ENCODE data around the gene NIPAL4.
A peak's percentile ranks its signal among the peaks of the same experiment; 100 is the strongest.
"Not testable (repeated sequence)": the region's sequence is repeated elsewhere in the genome, so short reads cannot be mapped to it uniquely, and the experiment has no call there.

NIPAL4 gene

DNA sequence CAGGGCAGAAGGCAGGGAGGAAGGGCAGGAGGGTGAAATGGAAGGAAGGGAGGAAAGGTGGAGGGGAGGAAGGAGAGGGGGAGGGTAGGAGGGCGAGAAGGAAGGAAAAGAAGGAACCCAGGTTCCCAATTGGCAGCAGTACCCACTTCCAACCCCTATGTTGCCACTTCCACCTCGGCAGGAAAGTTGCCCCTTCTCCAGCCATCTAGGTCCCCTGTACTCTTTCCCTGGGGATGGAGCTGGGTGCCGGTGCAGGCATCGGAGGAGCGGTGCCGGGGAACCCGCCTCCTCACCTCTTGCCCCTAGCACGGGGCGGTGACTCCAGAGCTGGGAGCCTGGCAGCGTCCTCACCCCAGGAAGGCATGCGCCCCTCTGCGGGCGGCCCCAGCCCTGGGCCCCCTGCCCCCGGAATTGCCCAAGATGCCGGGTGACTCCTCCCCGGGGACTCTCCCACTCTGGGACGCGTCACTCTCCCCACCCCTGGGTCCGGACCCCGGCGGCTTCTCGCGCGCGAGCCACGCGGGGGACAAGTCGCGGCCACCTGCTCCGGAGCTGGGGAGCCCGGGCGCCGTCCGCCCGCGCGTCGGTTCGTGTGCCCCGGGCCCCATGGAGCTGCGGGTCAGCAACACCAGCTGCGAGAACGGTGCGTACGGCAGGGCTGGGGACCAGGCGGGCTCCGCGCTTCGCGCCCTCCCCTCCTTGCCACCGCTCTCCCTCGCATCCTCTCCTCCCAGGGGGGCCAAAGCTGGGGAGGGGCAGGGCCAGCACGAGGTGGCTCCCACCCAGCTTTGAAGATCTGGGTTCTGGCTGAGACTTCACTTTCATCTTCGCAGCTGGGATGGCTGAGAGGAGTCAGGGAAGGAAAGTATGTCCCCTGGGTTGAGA is at the start of gene NIPAL4:
NIPAL4 (plus strand) TSS at position 499 of the 885 bp plus-strand sequence; CDS start at position 607, 108 bp downstream.
- no peak for DNase-seq

DNA sequence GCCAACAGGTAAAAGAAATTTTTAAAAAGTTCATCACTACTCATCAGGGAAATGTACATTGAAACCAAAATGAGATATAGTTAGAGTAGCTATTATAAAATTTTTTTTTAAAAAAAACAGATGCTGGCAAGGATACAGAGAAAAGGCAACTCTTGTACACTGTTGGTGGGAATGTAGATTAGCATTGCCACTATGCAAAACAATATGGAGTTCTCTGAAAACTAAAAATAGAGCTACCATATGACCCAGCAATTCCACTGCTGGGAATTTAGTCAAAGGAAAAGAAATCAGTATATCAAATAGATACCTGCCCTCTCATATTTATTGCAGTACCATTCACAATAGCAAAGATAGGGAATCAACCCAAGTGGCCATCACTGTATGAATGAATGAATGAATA is 44.2 kb upstream of the NIPAL4 start:
- no peak for DNase-seq

DNA sequence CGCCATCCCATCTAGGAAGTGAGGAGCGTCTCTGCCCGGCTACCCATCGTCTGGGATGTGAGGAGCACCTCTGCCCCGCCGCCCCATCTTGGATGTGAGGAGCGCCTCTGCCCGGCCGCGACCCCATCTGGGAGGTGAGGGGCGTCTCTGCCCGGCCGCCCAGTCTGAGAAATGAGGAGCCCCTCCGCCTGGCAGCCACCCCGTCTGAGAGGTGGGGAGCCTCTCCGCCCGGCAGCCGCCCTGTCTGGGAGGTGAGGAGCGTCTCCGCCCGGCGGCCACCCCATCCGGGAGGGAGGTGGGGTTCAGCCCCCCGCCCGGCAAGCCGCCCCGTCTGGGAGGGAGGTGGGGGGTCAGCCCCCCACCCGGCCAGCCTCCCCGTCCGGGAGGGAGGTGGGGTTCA is 40.5 kb upstream of the NIPAL4 start:
- DNase-seq = not testable (repeated sequence)

DNA sequence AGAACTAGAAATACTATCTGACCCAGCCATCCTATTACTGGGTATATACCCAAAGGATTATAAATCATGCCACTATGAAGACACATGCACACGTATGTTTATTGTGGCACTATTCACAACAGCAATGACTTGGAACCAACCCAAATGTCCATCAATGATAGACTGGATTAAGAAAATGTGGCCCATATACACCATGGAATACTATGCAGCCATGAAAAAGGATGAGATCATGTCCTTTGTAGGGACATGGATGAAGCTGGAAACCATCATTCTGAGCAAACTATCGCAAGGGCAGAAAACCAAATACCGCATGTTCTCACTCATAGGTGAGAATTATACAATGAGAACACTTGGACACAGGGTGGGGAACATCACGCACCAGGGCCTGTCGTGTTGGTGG is 30.1 kb upstream of the NIPAL4 start:
- DNase-seq = not testable (repeated sequence)

DNA sequence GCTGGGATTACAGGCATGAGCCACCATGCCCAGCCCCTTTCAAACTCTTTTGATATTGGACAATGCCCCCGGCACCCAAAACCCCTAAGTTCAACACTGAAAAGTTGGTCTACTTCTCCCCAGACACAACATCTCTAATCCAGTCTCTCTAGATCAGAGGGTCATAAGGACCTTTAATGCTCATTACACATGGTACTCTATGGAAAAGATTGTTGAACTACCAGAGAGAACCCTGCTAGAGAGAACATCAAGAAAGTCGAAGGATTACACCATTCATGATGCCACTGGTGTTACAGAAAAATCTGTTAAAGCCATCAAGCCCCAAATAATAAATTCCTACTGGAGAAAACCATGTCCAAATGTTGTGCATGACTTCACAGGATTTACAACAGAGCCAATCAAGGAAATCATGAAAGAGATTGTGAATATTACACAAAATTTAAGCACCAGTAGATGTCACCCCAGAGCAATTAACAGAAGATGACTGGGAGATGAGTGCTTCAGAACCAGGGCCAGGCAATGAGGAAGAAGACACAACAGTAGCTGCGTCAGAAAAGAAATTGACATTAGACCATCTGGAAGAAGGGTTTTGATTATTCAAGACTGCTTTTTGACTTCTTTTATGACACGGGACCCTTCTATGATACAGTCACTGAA is 28.3 kb upstream of the NIPAL4 start:
- DNase-seq = peak; percentile 45

DNA sequence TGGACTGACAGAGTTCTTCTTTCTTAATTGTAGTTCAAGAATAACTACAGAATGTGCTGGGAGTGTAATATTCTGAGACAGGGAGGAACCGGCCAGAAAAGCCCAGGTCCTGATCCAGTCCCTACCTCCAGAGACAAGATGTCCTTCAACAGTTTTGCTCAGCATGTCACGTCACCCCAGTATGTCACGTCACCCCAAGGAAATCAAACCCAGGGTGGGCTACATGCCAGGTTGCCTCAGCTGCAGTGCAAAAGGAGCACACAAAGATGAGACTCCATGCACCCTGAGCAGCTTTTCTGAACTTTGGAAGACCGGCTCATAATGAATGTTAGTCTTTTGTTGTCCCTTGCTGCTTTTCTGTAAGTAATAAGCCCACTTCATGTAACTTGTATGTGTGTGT is 25.9 kb upstream of the NIPAL4 start:
- DNase-seq = no peak

DNA sequence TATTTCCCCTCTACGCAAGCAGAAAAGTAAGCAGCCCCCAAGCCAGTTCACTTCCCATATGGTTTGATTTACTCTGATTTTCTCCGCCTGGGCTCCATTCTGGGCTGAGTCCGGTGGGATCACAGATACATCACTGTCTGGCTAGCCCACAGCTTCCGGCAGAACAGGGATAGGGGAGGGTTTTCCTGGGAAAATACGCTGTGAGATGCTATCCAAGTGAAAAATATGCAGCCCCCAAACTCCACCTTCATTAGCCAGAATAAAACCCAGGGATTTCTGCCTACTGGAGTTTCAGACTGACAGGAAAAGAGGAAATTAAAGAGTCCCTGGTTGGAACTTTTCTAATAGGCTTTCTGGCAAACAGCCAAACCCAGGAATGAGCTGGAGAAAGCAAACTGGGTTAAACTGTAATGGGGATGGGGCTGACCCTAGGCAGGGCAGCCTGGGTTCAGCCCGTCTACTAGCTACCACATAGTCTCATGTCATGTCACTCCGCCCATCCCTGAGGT is 16.9 kb upstream of the NIPAL4 start:
- peak; percentile 17 for DNase-seq

DNA sequence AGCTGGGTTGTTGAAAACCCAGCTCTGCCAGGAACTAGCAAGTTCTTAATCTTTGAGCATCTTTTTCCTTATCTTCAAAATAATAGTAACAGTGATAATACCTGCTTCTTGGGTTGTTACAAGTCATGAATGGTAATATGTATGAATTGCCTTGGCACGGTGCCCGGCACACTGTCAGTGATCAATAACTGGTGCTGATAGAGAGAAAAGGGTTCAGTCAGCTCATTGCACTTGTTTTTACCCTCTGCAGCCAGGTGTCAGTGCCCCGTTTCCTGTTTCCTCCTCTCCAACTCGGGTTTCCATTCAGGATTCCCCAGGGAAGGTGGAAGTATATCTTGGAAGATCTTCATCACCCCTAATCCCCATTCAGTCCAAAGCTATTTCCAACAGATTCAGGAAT is 15.8 kb upstream of the NIPAL4 start:
- peak; percentile 23 for DNase-seq

DNA sequence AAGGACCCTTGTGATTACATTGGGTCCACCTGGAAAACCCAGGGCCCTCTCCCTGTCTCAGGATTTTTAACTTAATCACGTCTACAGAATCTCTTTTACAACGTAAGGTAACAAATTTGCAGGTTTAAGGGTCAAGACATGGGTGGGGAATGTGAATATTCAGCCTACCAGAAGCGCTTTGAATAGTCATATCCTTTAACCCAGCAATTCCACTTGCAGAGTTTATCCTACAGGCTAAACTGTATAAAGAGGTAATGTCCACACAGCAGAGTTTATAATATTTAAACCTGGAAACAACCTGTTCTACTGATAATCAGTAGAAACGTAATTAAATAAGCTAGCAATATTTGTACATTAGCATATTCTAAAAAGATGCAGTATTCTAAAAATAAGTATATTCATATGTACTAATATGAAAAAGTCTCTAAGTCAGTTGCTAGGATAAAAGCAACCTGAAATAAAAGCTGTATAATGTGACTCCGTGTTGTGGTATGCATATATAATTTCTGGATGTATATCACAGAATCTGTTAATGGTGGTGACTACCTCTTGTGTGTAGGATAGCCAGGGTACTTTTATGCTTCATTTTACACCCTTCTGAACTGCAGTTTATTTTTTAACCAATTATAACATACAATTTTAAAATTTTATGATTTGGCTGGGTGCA is 14.1 kb upstream of the NIPAL4 start:
- no peak for DNase-seq

DNA sequence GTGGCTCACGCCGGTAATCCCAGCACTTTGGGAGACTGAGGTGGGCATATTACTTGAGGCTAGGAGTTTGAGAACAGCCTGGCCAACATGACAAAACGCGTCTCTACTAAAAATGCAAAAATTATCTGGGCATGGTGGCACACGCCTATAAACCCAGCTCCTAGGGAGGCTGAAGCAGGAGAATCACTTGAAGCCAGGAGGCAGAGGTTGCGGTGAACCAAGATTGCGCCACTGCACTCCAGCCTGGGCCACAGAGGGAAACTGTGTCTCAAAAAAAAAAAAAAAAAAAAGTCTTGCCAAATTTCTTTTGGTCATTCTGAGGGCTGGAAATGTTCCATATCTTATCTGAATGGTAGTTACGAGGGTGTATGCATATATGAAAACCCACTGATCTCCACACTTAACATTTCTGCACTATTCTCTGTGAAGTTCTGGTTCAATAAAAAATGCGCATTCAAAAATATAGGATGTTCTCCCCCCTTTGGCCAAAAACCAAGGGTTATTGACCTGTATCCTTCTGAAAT is 13.5 kb upstream of the NIPAL4 start:
- no peak for DNase-seq

DNA sequence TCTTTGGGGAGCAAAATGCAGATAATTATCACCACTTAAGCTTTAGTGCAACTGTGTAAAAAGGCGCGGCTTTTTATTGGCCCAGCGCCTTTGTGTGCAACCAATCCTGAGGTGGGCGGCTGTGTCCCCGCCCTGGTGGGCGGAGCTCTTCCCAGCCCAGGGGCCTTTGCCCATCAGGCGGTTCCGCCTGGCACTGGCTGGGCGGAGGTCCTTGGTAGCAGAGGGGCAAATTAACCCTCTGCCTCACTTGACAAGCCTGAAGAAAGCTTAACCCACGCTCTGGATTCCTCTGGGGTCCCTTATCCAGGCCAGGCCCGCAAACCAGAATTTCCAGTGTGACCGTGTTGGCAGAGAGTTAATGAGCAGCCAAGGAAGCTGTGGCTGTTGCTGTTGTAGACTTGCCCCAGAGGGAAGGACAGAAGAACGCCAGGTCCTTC is 12.8 kb upstream of the NIPAL4 start:
- DNase-seq = no peak

DNA sequence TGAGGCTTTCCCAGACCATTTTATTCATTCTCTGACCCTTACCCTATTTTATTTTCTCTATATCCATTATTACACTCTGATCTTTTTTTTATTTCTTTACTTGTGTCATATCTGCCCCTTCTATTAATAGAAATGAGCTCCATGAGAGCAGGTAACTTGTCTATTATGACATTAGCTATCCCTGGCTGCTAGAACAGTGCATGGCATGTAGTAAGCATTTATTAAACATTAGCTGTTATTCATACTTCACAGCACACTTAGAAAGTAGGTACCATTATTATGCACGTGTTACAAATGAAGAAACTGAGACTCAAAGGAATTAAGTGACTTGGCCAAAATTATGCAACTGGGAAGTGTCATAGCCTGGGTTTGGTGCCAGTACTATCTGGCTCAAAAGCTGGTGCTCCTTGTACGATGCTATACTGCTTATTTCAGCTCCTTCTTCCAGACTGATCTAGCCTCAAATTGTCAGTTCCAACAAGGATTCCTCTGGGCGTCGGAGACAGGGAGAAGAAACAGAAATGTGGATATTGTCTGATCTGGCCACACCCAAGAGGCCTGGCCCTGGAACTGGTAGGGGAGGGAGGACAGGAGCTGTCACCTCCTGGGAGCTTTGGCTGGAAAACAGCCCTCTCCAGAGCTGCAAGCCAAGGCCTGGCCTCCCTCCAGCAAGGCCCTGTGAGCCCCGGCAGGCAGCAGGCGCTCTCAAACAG is 10.8 kb upstream of the NIPAL4 start:
- DNase-seq = peak; percentile 36

DNA sequence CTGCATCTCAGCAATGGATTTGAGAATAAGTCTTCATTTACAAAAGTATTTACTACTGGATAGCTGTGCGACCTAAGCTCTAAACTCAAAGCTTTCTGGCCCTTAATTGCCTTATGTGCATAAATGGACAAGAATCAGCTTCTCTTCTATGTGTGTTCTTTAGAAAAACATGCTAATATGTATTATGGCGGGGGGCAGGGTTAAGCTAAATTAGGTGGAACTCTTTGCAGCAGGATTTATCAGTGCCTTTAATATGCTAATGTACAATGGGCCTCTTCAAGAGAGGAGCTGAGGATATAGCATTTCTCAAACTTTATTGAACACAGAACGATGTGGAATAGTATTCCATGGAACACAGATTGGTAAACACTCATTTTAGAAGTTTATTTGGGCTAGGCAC is 10.0 kb upstream of the NIPAL4 start:
- no peak for DNase-seq

DNA sequence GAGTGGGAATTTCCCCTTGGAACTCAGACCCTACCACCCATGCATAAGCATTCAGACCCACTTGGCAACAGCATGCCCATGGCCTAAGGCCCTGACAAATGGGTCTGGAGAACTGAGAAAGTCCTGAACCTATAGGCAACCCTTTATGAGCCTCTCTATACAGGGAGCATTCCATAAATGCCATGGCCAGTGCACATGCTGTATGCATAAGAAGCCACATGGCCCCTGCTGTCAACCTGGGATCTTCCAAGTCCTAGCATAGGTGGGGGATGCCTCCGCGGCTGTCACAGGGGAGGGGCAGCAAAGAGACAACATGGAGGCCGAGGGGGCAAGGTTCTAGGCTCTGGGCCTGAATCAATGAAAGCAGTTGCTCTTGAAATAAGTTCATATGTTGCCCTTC is 8.2 kb upstream of the NIPAL4 start:
- no peak for DNase-seq

DNA sequence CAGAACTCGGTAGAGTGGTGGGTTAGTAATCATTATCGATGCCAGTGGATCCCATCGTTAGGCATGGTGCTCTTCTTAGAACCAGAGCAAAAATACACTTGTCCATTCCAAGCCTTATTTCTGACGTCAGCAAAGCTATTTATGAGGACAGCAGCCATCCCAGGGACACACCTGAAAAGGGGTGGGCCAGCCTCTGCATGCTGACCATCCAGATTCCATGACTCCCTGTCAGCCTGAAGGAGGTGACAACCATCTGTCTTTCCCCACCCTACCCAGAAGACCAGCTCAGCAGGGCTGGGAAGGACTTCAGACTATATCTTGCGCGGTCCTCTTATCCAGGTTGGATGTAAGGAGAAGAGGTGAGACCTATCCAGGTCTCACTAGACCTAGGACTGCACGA is 5.7 kb upstream of the NIPAL4 start:
- DNase-seq = no peak

DNA sequence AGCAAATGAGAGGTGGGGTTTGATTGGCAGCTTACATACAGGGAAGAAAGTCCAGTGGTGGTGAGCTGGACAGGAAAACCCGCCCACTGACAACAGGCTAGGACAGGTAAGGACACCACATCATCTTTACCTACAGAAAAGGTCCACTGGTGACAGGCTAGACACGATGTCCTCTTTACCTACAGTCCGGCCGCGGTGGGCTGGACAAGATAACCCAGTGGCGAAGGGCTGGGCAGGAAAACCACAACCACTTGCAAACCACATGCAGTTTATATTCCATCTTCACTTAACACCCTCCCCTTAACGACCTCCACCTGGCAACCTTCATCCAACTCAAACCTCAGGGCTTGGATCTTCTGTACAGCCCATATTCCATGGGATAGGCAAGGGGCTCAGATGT is 5.0 kb upstream of the NIPAL4 start:
- DNase-seq = no peak

DNA sequence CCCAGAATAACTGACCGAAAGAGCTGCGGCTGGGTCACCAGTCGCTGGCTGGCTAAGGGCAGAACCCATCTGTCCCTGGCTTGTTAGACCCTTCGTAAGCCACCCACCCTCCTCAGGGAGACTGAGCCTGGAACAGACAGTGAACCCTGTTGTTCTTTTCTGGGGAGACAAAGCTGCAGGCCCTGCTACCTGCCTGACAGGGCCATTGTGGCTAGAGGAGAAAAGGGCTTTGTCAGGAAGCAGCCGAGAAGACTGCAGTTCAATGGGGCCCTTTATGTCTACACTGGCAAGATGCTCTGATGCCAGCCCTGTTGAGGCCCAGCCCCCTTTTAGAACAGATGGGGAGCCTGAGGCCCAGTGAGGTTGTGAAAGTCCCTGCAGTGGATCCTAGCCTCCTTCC is 3.7 kb upstream of the NIPAL4 start:
- no peak for DNase-seq

DNA sequence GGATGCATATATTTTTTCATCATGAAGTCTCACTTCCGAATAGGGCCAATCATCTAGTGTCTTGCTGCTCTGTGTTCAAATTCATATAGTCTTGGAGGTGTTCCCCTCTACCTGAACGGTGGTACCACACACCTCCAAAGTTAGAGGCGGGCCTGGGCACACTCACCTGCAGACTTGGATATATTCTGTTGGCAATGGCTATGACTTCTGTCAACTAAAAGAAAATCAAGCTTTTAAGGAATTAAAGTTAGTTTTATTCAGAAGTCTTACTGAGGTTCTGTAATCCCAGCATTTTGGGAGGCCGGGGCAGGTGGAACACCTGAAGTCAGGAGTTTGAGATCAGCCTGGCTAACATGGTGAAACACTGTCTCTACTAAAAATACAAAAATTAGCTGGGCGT is 2.6 kb upstream of the NIPAL4 start:
- no peak for DNase-seq

DNA sequence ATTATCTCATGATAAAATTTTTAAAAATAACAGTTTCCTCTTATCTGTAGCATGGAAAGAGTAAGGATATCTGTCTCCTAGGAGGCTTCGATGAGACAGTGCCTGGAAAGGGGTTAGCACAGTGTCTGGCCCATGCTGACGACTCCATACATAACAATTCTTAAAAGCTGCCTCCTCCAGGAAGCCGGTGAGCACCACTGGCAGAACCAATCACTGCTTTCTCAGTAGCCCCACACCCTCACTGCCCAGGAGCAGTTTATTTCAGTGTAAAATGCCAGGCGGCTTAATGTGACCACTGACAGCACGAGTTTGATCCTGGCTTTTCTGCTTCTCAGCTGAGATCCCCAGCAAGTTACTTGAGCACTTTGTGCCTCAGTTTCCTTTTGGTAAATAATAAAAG is 1.2 kb upstream of the NIPAL4 start:
- DNase-seq = no peak

DNA sequence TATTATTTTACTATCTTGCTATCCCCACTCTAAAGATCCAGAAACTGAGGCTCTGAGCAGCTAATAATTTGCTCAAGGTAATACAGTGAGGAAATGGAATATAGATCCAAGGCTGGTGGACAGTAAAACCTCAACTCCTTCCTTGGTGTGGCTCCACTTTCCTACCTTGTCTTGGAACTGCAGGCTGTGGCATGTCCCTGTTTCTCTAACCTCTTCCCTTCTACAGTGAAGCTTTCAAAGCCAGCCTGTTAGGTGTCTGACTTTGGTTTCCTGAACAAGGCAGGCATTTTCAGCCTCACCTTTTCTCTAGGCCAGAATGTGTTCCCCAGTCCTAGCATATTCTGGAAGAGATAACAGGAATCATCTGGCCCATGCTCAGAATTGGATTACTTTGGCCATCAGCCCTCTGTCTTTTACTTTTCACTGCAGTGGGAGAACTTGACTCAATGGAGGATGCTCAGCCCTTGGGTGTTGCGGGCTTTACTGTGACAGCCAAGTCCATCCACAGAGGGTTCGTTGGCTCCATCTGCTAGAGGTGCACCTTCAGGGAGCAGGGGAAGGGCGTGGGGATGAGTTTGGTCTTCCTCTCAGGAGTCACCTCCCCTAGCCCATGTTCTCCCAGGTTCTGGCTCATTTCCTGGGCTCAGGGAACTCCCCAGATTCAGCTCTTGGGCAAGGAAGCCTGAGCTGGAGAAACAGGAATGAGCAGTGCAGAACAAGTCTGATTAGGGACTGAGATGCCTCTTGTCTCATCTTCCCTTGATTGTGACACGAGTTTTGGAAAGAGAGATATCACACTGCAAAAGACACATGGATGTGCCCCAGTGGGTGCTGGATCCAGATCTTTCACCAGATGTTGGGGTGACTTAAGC is 1.1 kb downstream of the NIPAL4 start:
- DNase-seq = no peak

DNA sequence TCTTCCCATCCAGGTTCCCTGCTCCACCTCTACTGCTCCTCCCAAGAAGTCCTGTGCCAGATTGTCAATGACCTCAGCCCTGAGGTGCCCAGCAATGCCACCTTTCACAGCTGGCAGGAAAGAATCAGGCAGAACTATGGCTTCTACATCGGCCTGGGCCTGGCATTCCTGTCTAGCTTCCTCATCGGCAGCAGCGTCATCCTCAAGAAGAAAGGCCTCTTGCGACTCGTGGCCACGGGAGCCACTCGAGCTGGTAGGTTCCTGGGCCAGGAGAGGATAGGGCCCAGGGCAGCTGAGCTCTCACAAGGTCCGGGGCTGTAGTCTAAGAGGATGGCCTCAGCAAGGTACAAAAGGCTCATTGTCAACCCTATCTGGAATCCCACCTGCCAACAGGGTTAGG is 3.1 kb downstream of the NIPAL4 start:
- DNase-seq = no peak
